SK-N-SH (cell line): Measurements from ENCODE around the gene SERPINB5. TPM values are rescaled to one million over a fixed set of nuclear protein-coding genes. Genes with fewer than 3 reads are reported as not detected.

Source experiments
- CTCF ChIA-PET: fragments of 300-600, 350-600 bp; formaldehyde crosslinking; extraction: SDS; loops from one replicate; lab custom pipeline; 2021; lab: Yijun Ruan, JAX
- POLR2A ChIA-PET: fragments of 350-600 bp; sonication (Branson Sonifier 250); formaldehyde crosslinking; extraction: SDS; loops from one replicate; lab custom pipeline; 2020; ENCODE audit warnings: antibody characterized with exemption, inconsistent platforms; lab: Yijun Ruan, JAX
- DNase-seq: peaks from one replicate; pipeline ENCODE4 v3.0.0; 2012
- H2AFZ ChIP-seq: fragments of 200-600 bp; sonication (generic); 2 replicates; pipeline ENCODE4 v1.8.1; 2016; ENCODE audit warnings: antibody characterized with exemption, mild to moderate bottlenecking, low read depth
- H3F3A ChIP-seq: fragments of 200-600 bp; sonication (generic); replicated peaks from 2 replicates; pipeline ENCODE3; 2016; ENCODE audit warnings: antibody characterized with exemption, mild to moderate bottlenecking; ENCODE audit not compliant: insufficient read depth
- H3K27ac ChIP-seq, 2 experiments: fragments of 200-500 bp in 1 of 2; fragments of 200-600 bp in 1 of 2; sonication (Bioruptor generic) in 1 of 2; sonication (generic), shearing (Covaris generic) in 1 of 2; 2 replicates each; pipeline versions ENCODE4 v1.5.1 to v1.6.1; 2014 to 2016; ENCODE audit warnings: low read depth in 2 of 2, inconsistent platforms in 1 of 2, low read length in 1 of 2, mild to moderate bottlenecking in 1 of 2, mixed read lengths in 1 of 2
- H3K27me3 ChIP-seq: fragments of 200-600 bp; sonication (generic), shearing (Covaris generic); 2 replicates; pipeline ENCODE4 v1.6.1; 2016; ENCODE audit warnings: mixed run types; ENCODE audit not compliant: insufficient read depth
- H3K36me3 ChIP-seq, 2 experiments: fragments of 200-500 bp in 1 of 2; fragments of 200-600 bp in 1 of 2; sonication (Bioruptor generic) in 1 of 2; sonication (generic) in 1 of 2; replicated peaks in 1 of 2; 2 replicates each; pipeline versions ENCODE3 to v1.5.1; 2014 to 2016; ENCODE audit warnings: low read length in 1 of 2, mild to moderate bottlenecking in 1 of 2; ENCODE audit not compliant: insufficient read depth in 2 of 2, control insufficient read depth in 1 of 2
- H3K4me1 ChIP-seq, 2 experiments: fragments of 200-500 bp in 1 of 2; fragments of 200-600 bp in 1 of 2; sonication (Bioruptor generic) in 1 of 2; sonication (generic), shearing (Covaris generic) in 1 of 2; 2 replicates each; pipeline versions ENCODE4 v1.5.1 to v1.6.1; 2014 to 2016; ENCODE audit warnings: low read depth in 1 of 2, low read length in 1 of 2, mixed run types in 1 of 2; ENCODE audit not compliant: insufficient read depth in 2 of 2, control insufficient read depth in 1 of 2
- H3K4me2 ChIP-seq: fragments of 200-600 bp; sonication (generic), shearing (Covaris generic); 2 replicates; pipeline ENCODE4 v1.6.1; 2017; ENCODE audit warnings: mixed run types
- H3K4me3 ChIP-seq, 2 experiments: fragments of 200-500 bp in 1 of 2; fragments of 200-600 bp in 1 of 2; sonication (Bioruptor generic) in 1 of 2; sonication (generic), shearing (Covaris generic) in 1 of 2; 2 replicates each; pipeline versions ENCODE4 v1.5.1 to v1.8.1; 2014 to 2016; ENCODE audit warnings: low read depth in 2 of 2, inconsistent platforms in 1 of 2, low read length in 1 of 2, mild to moderate bottlenecking in 1 of 2, mixed read lengths in 1 of 2, moderate library complexity in 1 of 2
- H3K79me2 ChIP-seq: fragments of 200-600 bp; sonication (generic); 2 replicates; pipeline ENCODE4 v1.8.1; 2017; ENCODE audit warnings: mild to moderate bottlenecking; ENCODE audit not compliant: insufficient read depth
- H3K9ac ChIP-seq: fragments of 200-600 bp; sonication (generic); 2 replicates; pipeline ENCODE4 v1.6.1; 2017; ENCODE audit warnings: mixed run types
- H3K9me2 ChIP-seq: fragments of 200-600 bp; sonication (generic); 2 replicates; pipeline ENCODE4 v1.6.1; 2017; ENCODE audit warnings: mixed run types
- H3K9me3 ChIP-seq: fragments of 200-600 bp; sonication (generic); 2 replicates; pipeline ENCODE4 v1.6.1; 2017; ENCODE audit warnings: mixed run types, mild to moderate bottlenecking, moderate library complexity
- H4K20me1 ChIP-seq: fragments of 200-600 bp; sonication (generic); 2 replicates; pipeline ENCODE4 v1.6.1; 2017; ENCODE audit warnings: mild to moderate bottlenecking, mixed run types; ENCODE audit not compliant: insufficient read depth
- CTCF ChIP-seq: fragments of 200-600 bp; sonication (generic); IDR thresholded peaks from 2 replicates; pipeline ENCODE4 v1.6.1; 2017; ENCODE audit warnings: antibody characterized with exemption, mild to moderate bottlenecking, moderate library complexity
- EZH2phosphoT487 ChIP-seq: fragments of 200-600 bp; sonication (generic); IDR thresholded peaks from 2 replicates; pipeline ENCODE4 v1.6.1; 2017; ENCODE audit warnings: low read depth, mixed run types, mild to moderate bottlenecking, antibody characterized with exemption, moderate library complexity, borderline replicate concordance
- JUND ChIP-seq: IDR thresholded peaks from 2 replicates; pipeline ENCODE4 v1.4.0; 2012
- NFIC ChIP-seq: IDR thresholded peaks from 2 replicates; pipeline ENCODE4 v1.4.0; 2012; ENCODE audit warnings: borderline replicate concordance
- NRF1 ChIP-seq: IDR thresholded peaks from 2 replicates; pipeline ENCODE4 v1.6.1; 2012; ENCODE audit warnings: low read depth, mild to moderate bottlenecking, low read length
- PBX3 ChIP-seq: IDR thresholded peaks from 2 replicates; pipeline ENCODE4; 2012
- RAD21 ChIP-seq: IDR thresholded peaks from 2 replicates; pipeline ENCODE4 v1.6.1; 2012; ENCODE audit warnings: mild to moderate bottlenecking, low read length
- RXRA ChIP-seq: IDR thresholded peaks from 2 replicates; pipeline ENCODE4 v1.4.0; 2012; ENCODE audit warnings: low read depth, mild to moderate bottlenecking, borderline replicate concordance
- TCF12 ChIP-seq: IDR thresholded peaks from 2 replicates; pipeline ENCODE4 v1.4.0; 2012
- YY1 ChIP-seq: IDR thresholded peaks from 2 replicates; pipeline ENCODE4 v1.4.0; 2012; ENCODE audit warnings: low read depth, mild to moderate bottlenecking
- WGBS: methylation state at CpG from one replicate; pipeline ENCODE4 v1.1.6; 2017; ENCODE audit warnings: low lambda C conversion rate; 5-methylcytosine and 5-hydroxymethylcytosine counted together
- polyA plus RNA-seq, 3 experiments: library from polyadenylated mRNA; depleted of rRNA; stranded (reverse); fragments of >200 nt; gene quantifications; 2 replicates each; pipeline ENCODE4 v1.2.3, GENCODE V29; 2012
- TF ChIP-seq, protein P1 (sequence below): IDR thresholded peaks from 2 replicates; pipeline ENCODE4 v1.6.1; 2012; ENCODE audit warnings: mild to moderate bottlenecking, low read depth, low read length, moderate library complexity

The SERPINB5 gene
- polyA plus RNA-seq, 1 of the 3 experiments (the other 2 are of a cell fraction) = not detected

DNA sequence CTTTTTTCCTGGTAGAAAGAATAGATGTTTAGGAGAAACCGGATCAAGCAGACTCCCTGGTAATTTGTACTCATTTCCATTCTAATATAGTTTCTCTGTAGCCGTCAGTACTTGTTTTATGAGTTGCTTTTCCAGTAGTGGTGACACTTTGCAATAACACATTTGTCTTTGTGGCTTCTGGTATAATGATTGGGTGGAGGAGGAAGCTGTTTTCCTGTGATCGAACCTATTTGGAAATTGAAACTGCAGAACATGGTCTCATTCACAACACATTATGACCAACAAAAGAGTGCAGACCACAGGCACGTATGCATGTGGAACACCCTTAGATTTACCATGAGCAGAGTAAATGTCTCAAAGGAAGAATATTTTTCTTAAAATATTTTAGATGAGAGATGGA, 57.9 kb downstream of the SERPINB5 start:
- Histone ChIP-seq H3K36me3 (no peaks in the 10 kb centered on the region), H3K4me3 (no peak overlapping the region), H2AFZ (no peak overlapping the region), H4K20me1 (no peaks in the 10 kb centered on the region), H3K4me1 (no peaks in the 10 kb centered on the region), H3K27ac (no peak overlapping the region), H3K9ac (no peak overlapping the region), H3K9me3 (no peaks in the 10 kb centered on the region), H3F3A (no peaks in the 10 kb centered on the region), H3K4me2 (no peak overlapping the region), H3K79me2 (no peaks in the 10 kb centered on the region), H3K9me2 (no peaks in the 10 kb centered on the region), H3K27me3 (peaks cover 4% of the 10 kb centered on the region; the same call in 1 of the 2 replicates)
- WGBS = 13% methylated on average over 4 of the region's 4 CpGs
- TF ChIP-seq RAD21 (no peak), TCF12 (no peak)
- DNase-seq = no peak
- CTCF ChIA-PET = interaction anchor here (1.2 kb wide), 1 partner anchor 43 kb away, joined by 4 read pairs; no protein-coding TSS in a partner anchor
- POLR2A ChIA-PET = no interaction called here

DNA sequence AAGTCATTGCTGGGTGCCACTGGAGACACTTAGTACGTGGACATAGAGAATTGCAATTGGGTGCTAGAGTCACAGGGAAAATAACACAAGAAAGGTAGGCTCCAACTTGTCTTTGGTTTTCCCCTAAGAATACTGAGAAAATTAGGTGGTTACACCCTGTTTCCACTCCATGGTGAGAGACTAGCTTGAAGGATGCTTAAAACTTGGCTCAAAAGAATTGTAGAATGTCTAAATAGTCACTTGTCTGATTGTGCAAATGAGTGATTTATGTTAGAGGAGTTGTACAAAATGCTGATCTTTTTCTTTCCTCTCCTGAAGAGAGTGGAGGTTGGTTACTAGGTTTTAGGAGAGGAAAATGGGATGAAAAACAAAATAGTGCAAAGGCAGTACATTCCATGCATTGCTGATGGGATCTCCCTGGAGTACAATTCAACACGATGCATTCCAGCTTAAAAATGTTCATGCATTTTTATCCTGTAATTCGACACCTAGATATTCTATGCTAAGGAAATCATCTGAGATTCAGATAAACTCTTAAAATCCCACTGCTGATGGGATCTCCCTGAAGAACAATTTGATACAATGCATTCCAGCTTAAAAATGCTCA, 63.2 kb downstream of the SERPINB5 start:
- Histone ChIP-seq H3K9me3 (no peaks in the 10 kb centered on the region), H3K36me3 (no peaks in the 10 kb centered on the region), H3K4me2 (no peak overlapping the region), H2AFZ (no peak overlapping the region), H3F3A (no peaks in the 10 kb centered on the region), H4K20me1 (no peaks in the 10 kb centered on the region), H3K4me1 (no peaks in the 10 kb centered on the region; a peak in 1 of 4 replicates), H3K27me3 (no peaks in the 10 kb centered on the region), H3K9ac (no peak overlapping the region), H3K79me2 (no peaks in the 10 kb centered on the region), H3K4me3 (no peak overlapping the region), H3K27ac (no peak overlapping the region), H3K9me2 (no peaks in the 10 kb centered on the region)
- DNase-seq = no peak
- 0% methylated on average over 3 of the region's 3 CpGs for WGBS
- POLR2A ChIA-PET = no interaction called here
- CTCF ChIA-PET = interaction anchor here (3.4 kb wide), 1 partner anchor 22 kb away, joined by 13 read pairs; no protein-coding TSS in a partner anchor
- TF ChIP-seq CTCF (no peak), EZH2phosphoT487 (no peak), NFIC (no peak), NRF1 (no peak), YY1 (no peak), PBX3 (no peak), RXRA (no peak), JUND (no peak)
- TF ChIP-seq, protein P1, sequence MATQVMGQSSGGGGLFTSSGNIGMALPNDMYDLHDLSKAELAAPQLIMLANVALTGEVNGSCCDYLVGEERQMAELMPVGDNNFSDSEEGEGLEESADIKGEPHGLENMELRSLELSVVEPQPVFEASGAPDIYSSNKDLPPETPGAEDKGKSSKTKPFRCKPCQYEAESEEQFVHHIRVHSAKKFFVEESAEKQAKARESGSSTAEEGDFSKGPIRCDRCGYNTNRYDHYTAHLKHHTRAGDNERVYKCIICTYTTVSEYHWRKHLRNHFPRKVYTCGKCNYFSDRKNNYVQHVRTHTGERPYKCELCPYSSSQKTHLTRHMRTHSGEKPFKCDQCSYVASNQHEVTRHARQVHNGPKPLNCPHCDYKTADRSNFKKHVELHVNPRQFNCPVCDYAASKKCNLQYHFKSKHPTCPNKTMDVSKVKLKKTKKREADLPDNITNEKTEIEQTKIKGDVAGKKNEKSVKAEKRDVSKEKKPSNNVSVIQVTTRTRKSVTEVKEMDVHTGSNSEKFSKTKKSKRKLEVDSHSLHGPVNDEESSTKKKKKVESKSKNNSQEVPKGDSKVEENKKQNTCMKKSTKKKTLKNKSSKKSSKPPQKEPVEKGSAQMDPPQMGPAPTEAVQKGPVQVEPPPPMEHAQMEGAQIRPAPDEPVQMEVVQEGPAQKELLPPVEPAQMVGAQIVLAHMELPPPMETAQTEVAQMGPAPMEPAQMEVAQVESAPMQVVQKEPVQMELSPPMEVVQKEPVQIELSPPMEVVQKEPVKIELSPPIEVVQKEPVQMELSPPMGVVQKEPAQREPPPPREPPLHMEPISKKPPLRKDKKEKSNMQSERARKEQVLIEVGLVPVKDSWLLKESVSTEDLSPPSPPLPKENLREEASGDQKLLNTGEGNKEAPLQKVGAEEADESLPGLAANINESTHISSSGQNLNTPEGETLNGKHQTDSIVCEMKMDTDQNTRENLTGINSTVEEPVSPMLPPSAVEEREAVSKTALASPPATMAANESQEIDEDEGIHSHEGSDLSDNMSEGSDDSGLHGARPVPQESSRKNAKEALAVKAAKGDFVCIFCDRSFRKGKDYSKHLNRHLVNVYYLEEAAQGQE = no peak
